Endothelial cell of umbilical vein (primary cell): ENCODE results near the gene PAM16. TPM values are rescaled to one million over a fixed set of nuclear protein-coding genes. Genes with fewer than 3 reads are reported as not detected.

ENCODE experiments used
- BruUV-seq: library from RNA; stranded (reverse); fragments of 400-500 nt; replicated peaks from 2 replicates; lab custom pipeline; 2021; lab: Mats Ljungman, UMichigan
- CTCF ChIA-PET: fragments of 300-600, 350-600 bp; sonication (Branson Sonifier 250); formaldehyde crosslinking; loops from one replicate; lab custom pipeline; 2021; ENCODE audit warnings: antibody characterized with exemption, inconsistent platforms; lab: Charles Lee
- POLR2A ChIA-PET: fragments of 300-600, 350-600 bp; sonication (Branson Sonifier 250); formaldehyde crosslinking; loops from one replicate; lab custom pipeline; 2021; ENCODE audit warnings: antibody characterized with exemption, inconsistent platforms; lab: Charles Lee
- DNase-seq: peaks from one replicate; pipeline ENCODE4 v3.0.0-alpha.2; 2011; ENCODE audit warnings: low read depth, low spot score
- FAIRE-seq: peaks from 2 replicates; lab custom pipeline; 2011; peaks lifted over from hg19 to GRCh38; lab: Jason Lieb, UNC
- H2AFZ ChIP-seq: 2 replicates; pipeline ENCODE4 v1.6.0; 2012; ENCODE audit warnings: low read depth, low read length, control low read depth, inconsistent platforms
- H3K27ac ChIP-seq: 2 replicates; pipeline ENCODE4 v1.5.1; 2011; ENCODE audit warnings: low read depth, mild to moderate bottlenecking, control low read depth, low read length, moderate library complexity; ENCODE audit not compliant: insufficient read depth
- H3K27me3 ChIP-seq, 2 experiments: 2 replicates each; pipeline versions ENCODE4 v1.6.0 to v1.6.1; 2011; ENCODE audit warnings: low read length in 2 of 2, mixed read lengths in 1 of 2; ENCODE audit not compliant: control insufficient read depth in 2 of 2, insufficient read depth in 2 of 2
- H3K36me3 ChIP-seq, 2 experiments: 2 replicates in 1 of 2; 3 replicates in 1 of 2; pipeline ENCODE4 v1.5.1; 2011; ENCODE audit warnings: low read length in 2 of 2, mild to moderate bottlenecking in 1 of 2, moderate library complexity in 1 of 2; ENCODE audit not compliant: control insufficient read depth in 2 of 2, insufficient read depth in 2 of 2; ENCODE audit errors: extremely low read depth in 1 of 2
- H3K4me1 ChIP-seq: 3 replicates; pipeline ENCODE4 v1.5.1; 2011; ENCODE audit warnings: mild to moderate bottlenecking, low read length; ENCODE audit not compliant: control insufficient read depth, insufficient read depth; ENCODE audit errors: extremely low read depth
- H3K4me2 ChIP-seq: 2 replicates; pipeline ENCODE4 v1.6.1; 2011; ENCODE audit warnings: low read length, control low read depth, mixed read lengths; ENCODE audit not compliant: insufficient read depth
- H3K4me3 ChIP-seq, 3 experiments: fragments of 200-600 bp in 1 of 3; sonication (generic), shearing (Covaris generic) in 1 of 3; replicated peaks in 1 of 3; 2 replicates each; pipeline ENCODE4 v1.5.1; 2011 to 2016; ENCODE audit warnings: control low read depth in 3 of 3, low read length in 3 of 3, mild to moderate bottlenecking in 2 of 3, inconsistent platforms in 1 of 3, low read depth in 1 of 3, moderate library complexity in 1 of 3; ENCODE audit not compliant: insufficient read depth in 1 of 3
- H3K79me2 ChIP-seq: 2 replicates; pipeline ENCODE4 v1.6.0; 2012; ENCODE audit warnings: low read length, inconsistent platforms; ENCODE audit not compliant: control insufficient read depth, insufficient read depth
- H3K9ac ChIP-seq: replicated peaks from 2 replicates; pipeline ENCODE3; 2011; ENCODE audit warnings: low read length, control low read depth; ENCODE audit not compliant: insufficient read depth; ENCODE audit errors: extremely low read depth
- H3K9me1 ChIP-seq: replicated peaks from 3 replicates; pipeline ENCODE4 v1.6.0; 2011; ENCODE audit warnings: mild to moderate bottlenecking, low read length; ENCODE audit not compliant: control insufficient read depth, insufficient read depth; ENCODE audit errors: extremely low read depth
- H3K9me3 ChIP-seq: replicated peaks from 2 replicates; pipeline ENCODE4 v1.5.1; 2012; ENCODE audit warnings: low read length, inconsistent platforms; ENCODE audit not compliant: control insufficient read depth, insufficient read depth
- H4K20me1 ChIP-seq: replicated peaks from 2 replicates; pipeline ENCODE3; 2011; ENCODE audit warnings: mild to moderate bottlenecking, low read length; ENCODE audit not compliant: control insufficient read depth, insufficient read depth; ENCODE audit errors: extremely low read depth
- CTCF ChIP-seq, 2 donors: IDR thresholded peaks; 1 replicate in 1 of 2; 2 replicates in 1 of 2; pipeline ENCODE4 v1.5.1; 2011; ENCODE audit warnings: low read length in 2 of 2, mild to moderate bottlenecking in 2 of 2, moderate library complexity in 2 of 2, control low read depth in 1 of 2, inconsistent platforms in 1 of 2, low read depth in 1 of 2; ENCODE audit not compliant: insufficient read depth in 1 of 2; ENCODE audit errors: extremely low read depth in 1 of 2
- EZH2 ChIP-seq: IDR thresholded peaks from 2 replicates; pipeline ENCODE4 v1.6.1; 2012; ENCODE audit warnings: borderline replicate concordance, low read depth, mild to moderate bottlenecking, moderate library complexity, low read length, inconsistent platforms; ENCODE audit not compliant: severe bottlenecking
- FOS ChIP-seq: IDR thresholded peaks from 2 replicates; pipeline ENCODE4 v1.6.1; 2011; ENCODE audit warnings: mild to moderate bottlenecking, low read length, moderate library complexity, borderline replicate concordance; ENCODE audit not compliant: insufficient read depth
- GATA2 ChIP-seq: IDR thresholded peaks from 2 replicates; pipeline ENCODE4 v1.7.0; 2011; ENCODE audit warnings: low read depth, mild to moderate bottlenecking, moderate library complexity, mixed read lengths, low read length; ENCODE audit not compliant: insufficient read length, insufficient read depth
- JUN ChIP-seq: IDR thresholded peaks from 2 replicates; pipeline ENCODE4 v1.6.1; 2011; ENCODE audit warnings: borderline replicate concordance, low read depth; ENCODE audit not compliant: insufficient read length, insufficient read depth
- MAX ChIP-seq: IDR thresholded peaks from 2 replicates; pipeline ENCODE4 v1.6.1; 2011; ENCODE audit not compliant: insufficient read depth, insufficient read length
- MYC ChIP-seq: IDR thresholded peaks from one replicate; pipeline ENCODE4 v1.6.1; 2011; ENCODE audit warnings: mild to moderate bottlenecking, low read depth, low read length
- POLR2A ChIP-seq: IDR thresholded peaks from 2 replicates; pipeline ENCODE4 v1.6.1; 2012; ENCODE audit warnings: low read depth, mild to moderate bottlenecking, control low read depth, low read length
- POLR2AphosphoS5 ChIP-seq: IDR thresholded peaks from 2 replicates; pipeline ENCODE4 v1.6.1; 2012; ENCODE audit warnings: low read depth, mild to moderate bottlenecking, control low read depth, low read length, moderate library complexity; ENCODE audit not compliant: insufficient read depth
- dilution Hi-C: fragments of 300-500 bp; cut with MboI; formaldehyde crosslinking; loops from one replicate; pipeline ENCODE4 v1.15.0; 2019; ENCODE audit warnings: low sequenced_read_pairs; ENCODE audit not compliant: extremely low pct_ligation_motif_present
- intact Hi-C: fragments of 100-400 bp; cut with micrococcal nuclease; formaldehyde crosslinking; loops from one replicate; pipeline ENCODE4 v1.10.0; 2022
- polyA plus RNA-seq, 4 experiments: library from polyadenylated mRNA; depleted of rRNA in 3 of 4; stranded (reverse) in 3 of 4; unstranded in 1 of 4; fragments of >200 nt; gene quantifications; 2 replicates each; pipeline versions ENCODE4 v1.2.1 to v1.2.3, GENCODE V29; 2011 to 2012; ENCODE audit warnings: missing spikeins in 1 of 4
- total RNA-seq: library from RNA; stranded (reverse); gene quantifications from 2 replicates; pipeline ENCODE4 v1.2.3, GENCODE V29; 2021

Gene PAM16
- total and polyA plus RNA-seq, 2 donors (not counting 3 experiments of a cell fraction or from before 2014, with no cell fraction given): 40.0 to 67.2 TPM

GRCh38 chr16:4356820-4357219 lies 5.7 kb upstream of the PAM16 start:
- H3K79me2 ChIP-seq: no peaks in the 10 kb centered on the region
- peaks cover 0 to 16% of the 10 kb centered on the region in 2 experiments for H3K36me3 ChIP-seq
- BruUV-seq: no TSS peak
- no peak overlapping the region for H2AFZ ChIP-seq
- dilution Hi-C loops (no loop called here), intact Hi-C loops (no loop called here)
- CTCF ChIA-PET: interaction anchor here (0.7 kb wide), 1 partner anchor 46 kb away, joined by 3 read pairs; no protein-coding TSS in a partner anchor
- H3K4me2 ChIP-seq: no peak overlapping the region
- peaks cover 3% of the 10 kb centered on the region for H3K4me1 ChIP-seq
- H4K20me1 ChIP-seq: no peaks in the 10 kb centered on the region
- H3K4me3 ChIP-seq: no peak overlapping the region
- H3K9ac ChIP-seq: no peak overlapping the region
- POLR2A ChIA-PET: no interaction called here
- no peaks in the 10 kb centered on the region for H3K27me3 ChIP-seq
- H3K9me3 ChIP-seq: no peaks in the 10 kb centered on the region
- FAIRE-seq (no peak), DNase-seq (no peak)
- H3K9me1 ChIP-seq: no peaks in the 10 kb centered on the region
- no peak for TF ChIP-seq FOS
- TF ChIP-seq POLR2AphosphoS5: no peak
- no peak for TF ChIP-seq JUN
- no peak for TF ChIP-seq GATA2
- TF ChIP-seq MYC: no peak
- no peak overlapping the region for H3K27ac ChIP-seq

- POLR2A ChIA-PET: no interaction called here
- H2AFZ ChIP-seq: no peak overlapping the region
These were observed 3.6 kb upstream of the PAM16 start for GRCh38 chr16:4354512-4355409.

More at GRCh38 chr16:4354512-4355409, 3.6 kb upstream of the PAM16 start:
- no peaks in the 10 kb centered on the region for H4K20me1 ChIP-seq
- no peak overlapping the region for H3K4me2 ChIP-seq
- FAIRE-seq (no peak), DNase-seq (no peak)
- no peaks in the 10 kb centered on the region for H3K9me3 ChIP-seq
- dilution Hi-C loops: no loop called here
- H3K4me1 ChIP-seq: peaks cover 7% of the 10 kb centered on the region
- H3K79me2 ChIP-seq: peaks cover 10% of the 10 kb centered on the region
- no peak overlapping the region for H3K9ac ChIP-seq
- peaks cover 0 to 8% of the 10 kb centered on the region in 2 experiments for H3K36me3 ChIP-seq
- no peak for TF ChIP-seq GATA2
- no peak for TF ChIP-seq CTCF (IDR thresholded peaks at IDR 0.05; ENCODE audit: extremely low read depth in 1 of 2, insufficient read depth in 1 of 2, low read depth in 1 of 2, low read length in 2 of 2)
- no peak for TF ChIP-seq EZH2
- no peak for TF ChIP-seq POLR2A
- TF ChIP-seq MYC: no peak
- TF ChIP-seq FOS: no peak
- TF ChIP-seq MAX: no peak
- TF ChIP-seq JUN: no peak
- no peak for TF ChIP-seq POLR2AphosphoS5
- H3K4me3 ChIP-seq: no peak overlapping the region
- CTCF ChIA-PET: interaction anchor here (2.3 kb wide), 1 partner anchor 48 kb away, joined by 8 read pairs; no protein-coding TSS in a partner anchor
- no TSS peak for BruUV-seq
- H3K9me1 ChIP-seq: no peaks in the 10 kb centered on the region
- H3K27me3 ChIP-seq: no peaks in the 10 kb centered on the region
- intact Hi-C loops: no loop called here
- no peak overlapping the region for H3K27ac ChIP-seq
